ENCODE results near the gene AFF2.

AFF2 gene

DNA sequence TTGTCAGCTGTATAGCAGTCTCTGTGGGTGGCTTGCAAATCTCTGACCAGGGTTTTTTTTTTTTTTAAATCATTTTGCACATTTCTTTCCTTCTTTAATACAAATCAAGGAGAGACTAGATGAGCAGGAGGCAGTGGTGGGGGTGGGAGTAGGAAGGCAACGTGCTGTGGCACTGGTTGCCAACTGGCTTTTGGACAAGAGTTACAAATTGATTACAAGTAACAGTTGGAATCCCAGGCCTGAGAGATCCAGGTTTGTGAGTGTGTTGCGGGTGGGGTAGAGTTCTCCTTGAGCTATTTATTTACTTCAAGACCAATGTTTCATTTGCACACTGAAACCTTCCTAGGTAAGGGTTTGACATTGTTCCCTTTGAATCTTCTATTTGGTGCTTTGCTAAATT, 325.3 kb downstream of the AFF2 start:
- TF ChIP-seq YY1 (IDR thresholded peaks at IDR 0.05; ENCODE audit: insufficient read depth, insufficient read length) (no peak), SUZ12 (IDR thresholded peaks at IDR 0.05; ENCODE audit: extremely low read depth, insufficient read depth, insufficient read length) (no peak), ZNF274 (IDR thresholded peaks at IDR 0.05; ENCODE audit: low read depth, low read length) (no peak)

DNA sequence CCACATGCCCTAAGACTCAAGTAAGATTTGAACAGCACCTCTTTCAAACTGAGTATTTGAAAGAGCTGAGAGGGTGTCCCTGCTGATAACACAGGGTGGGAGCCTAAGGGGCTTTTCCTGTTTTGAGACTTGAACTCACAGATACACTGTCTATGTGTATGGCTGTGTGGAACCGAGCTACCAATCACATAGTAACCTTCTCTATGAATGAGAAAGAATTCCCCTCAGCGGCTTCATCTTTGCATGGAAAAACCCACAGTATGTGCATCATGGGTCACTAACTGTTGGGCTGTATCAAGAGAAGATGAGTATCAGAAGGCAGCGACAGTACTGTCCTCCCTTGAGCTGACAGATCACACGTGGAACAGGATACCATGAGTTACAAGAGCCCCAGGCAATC, 336.3 kb downstream of the AFF2 start:
- Histone ChIP-seq H3K27me3 (ENCODE audit: insufficient read depth, insufficient read length) (no peaks in the 10 kb centered on the region), H3K4me3 (ENCODE audit: insufficient read length, low read depth) (no peak overlapping the region), H3K36me3 (ENCODE audit: insufficient read depth, insufficient read length, low read length) (no peaks in the 10 kb centered on the region), H3K9me3 (ENCODE audit: insufficient read depth, low read length) (no peaks in the 10 kb centered on the region), H3K9ac (ENCODE audit: insufficient read length, low read depth) (no peak overlapping the region), H3K4me1 (ENCODE audit: insufficient read depth, insufficient read length) (no peaks in the 10 kb centered on the region)
- TF ChIP-seq SUZ12 (IDR thresholded peaks at IDR 0.05; ENCODE audit: extremely low read depth, insufficient read depth, insufficient read length) (no peak), YY1 (IDR thresholded peaks at IDR 0.05; ENCODE audit: insufficient read depth, insufficient read length) (no peak), ZNF274 (IDR thresholded peaks at IDR 0.05; ENCODE audit: low read depth, low read length) (no peak)
- no peak for DNase-seq (ENCODE audit: low read depth, low spot score)

More for the DNA sequence above, 325.3 kb downstream of the AFF2 start:
- DNase-seq (ENCODE audit: low read depth, low spot score): no peak
- H3K9me3 ChIP-seq (ENCODE audit: insufficient read depth, low read length): no peaks in the 10 kb centered on the region
- no peaks in the 10 kb centered on the region for H3K27me3 ChIP-seq (ENCODE audit: insufficient read depth, insufficient read length)
- H3K4me1 ChIP-seq (ENCODE audit: insufficient read depth, insufficient read length): no peaks in the 10 kb centered on the region
- H3K9ac ChIP-seq (ENCODE audit: insufficient read length, low read depth): no peak overlapping the region
- no peaks in the 10 kb centered on the region for H3K36me3 ChIP-seq (ENCODE audit: insufficient read depth, insufficient read length, low read length)
- no peak overlapping the region for H3K4me3 ChIP-seq (ENCODE audit: insufficient read length, low read depth)

GRCh38 chrX:148850631-148851030, 350.2 kb downstream of the AFF2 start:
- no peak for TF ChIP-seq ZNF274 (IDR thresholded peaks at IDR 0.05; ENCODE audit: low read depth, low read length)
- TF ChIP-seq SUZ12 (IDR thresholded peaks at IDR 0.05; ENCODE audit: extremely low read depth, insufficient read depth, insufficient read length): no peak
- no peak for TF ChIP-seq YY1 (IDR thresholded peaks at IDR 0.05; ENCODE audit: insufficient read depth, insufficient read length)
- Histone ChIP-seq H3K36me3 (ENCODE audit: insufficient read depth, insufficient read length, low read length) (no peaks in the 10 kb centered on the region), H3K27me3 (ENCODE audit: insufficient read depth, insufficient read length) (no peaks in the 10 kb centered on the region), H3K4me3 (ENCODE audit: insufficient read length, low read depth) (no peak overlapping the region), H3K9ac (ENCODE audit: insufficient read length, low read depth) (no peak overlapping the region), H3K9me3 (ENCODE audit: insufficient read depth, low read length) (no peaks in the 10 kb centered on the region), H3K4me1 (ENCODE audit: insufficient read depth, insufficient read length) (no peaks in the 10 kb centered on the region)
- no peak for DNase-seq (ENCODE audit: low read depth, low spot score)

DNA sequence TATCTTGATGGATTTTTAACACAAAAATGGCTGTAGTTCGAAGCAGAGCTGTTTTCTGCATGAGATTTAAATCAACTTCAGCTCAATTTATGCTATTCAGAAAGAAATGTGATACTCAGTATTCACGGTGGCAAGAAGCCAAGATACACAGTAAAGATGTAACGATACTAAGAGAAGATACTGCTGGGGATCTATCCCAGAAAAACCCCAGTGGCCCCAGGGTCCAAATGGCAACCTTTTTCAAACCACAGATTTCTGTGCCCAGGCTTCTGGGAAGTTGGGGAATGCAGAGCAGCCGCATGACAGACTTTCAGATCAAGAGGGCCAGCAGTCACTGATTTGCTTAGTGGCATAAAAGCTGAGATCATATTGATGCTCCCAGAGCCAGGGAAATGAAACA, 353.9 kb downstream of the AFF2 start:
- DNase-seq (ENCODE audit: low read depth, low spot score): no peak
- no peak overlapping the region for H3K4me3 ChIP-seq (ENCODE audit: insufficient read length, low read depth)
- TF ChIP-seq YY1 (IDR thresholded peaks at IDR 0.05; ENCODE audit: insufficient read depth, insufficient read length): no peak
- TF ChIP-seq SUZ12 (IDR thresholded peaks at IDR 0.05; ENCODE audit: extremely low read depth, insufficient read depth, insufficient read length): no peak
- no peak for TF ChIP-seq ZNF274 (IDR thresholded peaks at IDR 0.05; ENCODE audit: low read depth, low read length)
- no peaks in the 10 kb centered on the region for H3K9me3 ChIP-seq (ENCODE audit: insufficient read depth, low read length)
- H3K27me3 ChIP-seq (ENCODE audit: insufficient read depth, insufficient read length): no peaks in the 10 kb centered on the region
- no peaks in the 10 kb centered on the region for H3K36me3 ChIP-seq (ENCODE audit: insufficient read depth, insufficient read length, low read length)
- H3K9ac ChIP-seq (ENCODE audit: insufficient read length, low read depth): no peak overlapping the region
- no peaks in the 10 kb centered on the region for H3K4me1 ChIP-seq (ENCODE audit: insufficient read depth, insufficient read length)

- TF ChIP-seq YY1 (IDR thresholded peaks at IDR 0.05; ENCODE audit: insufficient read depth, insufficient read length) (no peak), SUZ12 (IDR thresholded peaks at IDR 0.05; ENCODE audit: extremely low read depth, insufficient read depth, insufficient read length) (no peak), ZNF274 (IDR thresholded peaks at IDR 0.05; ENCODE audit: low read depth, low read length) (no peak)
- Histone ChIP-seq H3K9ac (ENCODE audit: insufficient read length, low read depth) (no peak overlapping the region), H3K4me1 (ENCODE audit: insufficient read depth, insufficient read length) (no peaks in the 10 kb centered on the region), H3K4me3 (ENCODE audit: insufficient read length, low read depth) (no peak overlapping the region), H3K36me3 (ENCODE audit: insufficient read depth, insufficient read length, low read length) (no peaks in the 10 kb centered on the region), H3K9me3 (ENCODE audit: insufficient read depth, low read length) (no peaks in the 10 kb centered on the region), H3K27me3 (ENCODE audit: insufficient read depth, insufficient read length) (no peaks in the 10 kb centered on the region)
- DNase-seq (ENCODE audit: low read depth, low spot score): no peak
These were observed 356.1 kb downstream of the AFF2 start for GRCh38 chrX:148856505-148856904.

GRCh38 chrX:148865277-148866210, 365.1 kb downstream of the AFF2 start:
- H3K36me3 ChIP-seq (ENCODE audit: insufficient read depth, insufficient read length, low read length): no peaks in the 10 kb centered on the region
- no peak overlapping the region for H3K9ac ChIP-seq (ENCODE audit: insufficient read length, low read depth)
- no peak for DNase-seq (ENCODE audit: low read depth, low spot score)
- no peaks in the 10 kb centered on the region for H3K9me3 ChIP-seq (ENCODE audit: insufficient read depth, low read length)
- no peaks in the 10 kb centered on the region for H3K4me1 ChIP-seq (ENCODE audit: insufficient read depth, insufficient read length)
- H3K4me3 ChIP-seq (ENCODE audit: insufficient read length, low read depth): no peak overlapping the region
- H3K27me3 ChIP-seq (ENCODE audit: insufficient read depth, insufficient read length): no peaks in the 10 kb centered on the region
- no peak for TF ChIP-seq SUZ12 (IDR thresholded peaks at IDR 0.05; ENCODE audit: extremely low read depth, insufficient read depth, insufficient read length)
- TF ChIP-seq YY1 (IDR thresholded peaks at IDR 0.05; ENCODE audit: insufficient read depth, insufficient read length): no peak
- no peak for TF ChIP-seq ZNF274 (IDR thresholded peaks at IDR 0.05; ENCODE audit: low read depth, low read length)

- no peak for DNase-seq (ENCODE audit: low read depth, low spot score)
- TF ChIP-seq YY1 (IDR thresholded peaks at IDR 0.05; ENCODE audit: insufficient read depth, insufficient read length) (no peak), SUZ12 (IDR thresholded peaks at IDR 0.05; ENCODE audit: extremely low read depth, insufficient read depth, insufficient read length) (no peak), ZNF274 (IDR thresholded peaks at IDR 0.05; ENCODE audit: low read depth, low read length) (no peak)
- H3K9ac ChIP-seq (ENCODE audit: insufficient read length, low read depth): no peak overlapping the region
These were observed 367.2 kb downstream of the AFF2 start for GRCh38 chrX:148867596-148867995.

More at GRCh38 chrX:148867596-148867995, 367.2 kb downstream of the AFF2 start:
- Histone ChIP-seq H3K9me3 (ENCODE audit: insufficient read depth, low read length) (no peaks in the 10 kb centered on the region), H3K36me3 (ENCODE audit: insufficient read depth, insufficient read length, low read length) (no peaks in the 10 kb centered on the region), H3K4me3 (ENCODE audit: insufficient read length, low read depth) (no peak overlapping the region), H3K4me1 (ENCODE audit: insufficient read depth, insufficient read length) (no peaks in the 10 kb centered on the region), H3K27me3 (ENCODE audit: insufficient read depth, insufficient read length) (no peaks in the 10 kb centered on the region)

Measured in NT2/D1 (cell line).